Neural cell (in vitro differentiated cells): ENCODE data around the gene GRID1. TPM values are rescaled to one million over a fixed set of nuclear protein-coding genes. Genes with fewer than 3 reads are reported as not detected.

Source experiments
- H2AFZ ChIP-seq: fragments of 200-600, 300-800 bp; sonication (generic), shearing (Covaris generic); 2 replicates; pipeline ENCODE4 v1.6.0; 2014; ENCODE audit warnings: low read depth, mild to moderate bottlenecking, antibody characterized with exemption, low read length, moderate library complexity
- H3F3A ChIP-seq: fragments of 200-600 bp; shearing (Covaris generic); 2 replicates; pipeline ENCODE4 v1.6.1; 2016; ENCODE audit warnings: mild to moderate bottlenecking, moderate library complexity, mixed read lengths, antibody characterized with exemption, low read length; ENCODE audit not compliant: insufficient read depth, poor library complexity, severe bottlenecking
- H3K27ac ChIP-seq: fragments of 200-600, 300-800 bp; sonication (generic), shearing (Covaris generic); 2 replicates; pipeline ENCODE4 v1.5.1; 2014; ENCODE audit warnings: mild to moderate bottlenecking, low read length, moderate library complexity
- H3K27me3 ChIP-seq: fragments of 300-800, 200-600 bp; sonication (generic), shearing (Covaris generic); 2 replicates; pipeline ENCODE4 v1.6.0; 2014; ENCODE audit warnings: mild to moderate bottlenecking, low read depth, low read length, moderate library complexity; ENCODE audit not compliant: insufficient read depth
- H3K36me3 ChIP-seq: fragments of 300-800, 200-600 bp; sonication (generic), shearing (Covaris generic); 2 replicates; pipeline ENCODE4 v1.5.1; 2014; ENCODE audit warnings: mild to moderate bottlenecking, antibody characterized with exemption, low read length, moderate library complexity; ENCODE audit not compliant: insufficient read depth
- H3K4me2 ChIP-seq: fragments of 300-800, 200-600 bp; sonication (generic), shearing (Covaris generic); 2 replicates; pipeline ENCODE4 v1.6.0; 2014; ENCODE audit warnings: mild to moderate bottlenecking, low read length
- H3K4me3 ChIP-seq: fragments of 300-800, 200-600 bp; sonication (generic), shearing (Covaris generic); 2 replicates; pipeline ENCODE4 v1.5.1; 2014; ENCODE audit warnings: mild to moderate bottlenecking, low read length, moderate library complexity
- H3K79me2 ChIP-seq: fragments of 200-600 bp; shearing (Covaris generic); replicated peaks from 2 replicates; pipeline ENCODE4 v1.6.0; 2014; ENCODE audit warnings: mild to moderate bottlenecking, low read length, moderate library complexity; ENCODE audit not compliant: insufficient read depth
- H3K9ac ChIP-seq: fragments of 300-800, 200-600 bp; sonication (generic), shearing (Covaris generic); 2 replicates; pipeline ENCODE4 v1.6.1; 2016; ENCODE audit warnings: mild to moderate bottlenecking, low read length, mixed read lengths
- H3K9me2 ChIP-seq: fragments of 200-600 bp; shearing (Covaris generic); 2 replicates; pipeline ENCODE4 v1.6.1; 2016; ENCODE audit warnings: mild to moderate bottlenecking, low read length, mixed read lengths; ENCODE audit not compliant: insufficient read depth
- H3K9me3 ChIP-seq: fragments of 200-600, 300-800 bp; sonication (generic), shearing (Covaris generic); 2 replicates; pipeline ENCODE4 v1.6.1; 2016; ENCODE audit warnings: mild to moderate bottlenecking, mixed run types, low read length, moderate library complexity, mixed read lengths
- H4K20me1 ChIP-seq: fragments of 200-600 bp; shearing (Covaris generic); 2 replicates; pipeline ENCODE4 v1.6.1; 2016; ENCODE audit warnings: mild to moderate bottlenecking, mixed run types; ENCODE audit not compliant: insufficient read depth
- CTCF ChIP-seq: fragments of 450-650 bp; IDR thresholded peaks from 2 replicates; pipeline ENCODE4 v1.5.1; 2014; ENCODE audit warnings: antibody characterized with exemption, mild to moderate bottlenecking, moderate library complexity; ENCODE audit not compliant: poor library complexity, severe bottlenecking
- EP300 ChIP-seq: fragments of 450-650 bp; conservative IDR thresholded peaks from 2 replicates; pipeline ENCODE4 v1.6.1; 2014; ENCODE audit warnings: antibody characterized with exemption, mild to moderate bottlenecking, moderate library complexity; ENCODE audit not compliant: poor library complexity, severe bottlenecking
- EZH2 ChIP-seq: fragments of 200-600, 300-800 bp; shearing (Covaris generic), sonication (generic); IDR thresholded peaks from 2 replicates; pipeline ENCODE4 v1.6.1; 2014; ENCODE audit warnings: antibody characterized with exemption, low read length, borderline replicate concordance, mild to moderate bottlenecking; ENCODE audit not compliant: insufficient read depth, poor library complexity, severe bottlenecking
- MXI1 ChIP-seq: fragments of 450-650 bp; conservative IDR thresholded peaks from 2 replicates; pipeline ENCODE4 v1.6.1; 2014; ENCODE audit warnings: antibody characterized with exemption, mild to moderate bottlenecking; ENCODE audit not compliant: poor library complexity, severe bottlenecking
- POLR2AphosphoS5 ChIP-seq: IDR thresholded peaks from 2 replicates; pipeline ENCODE4 v1.6.1; 2012
- RAD21 ChIP-seq: fragments of 450-650 bp; conservative IDR thresholded peaks from 2 replicates; pipeline ENCODE4 v1.6.1; 2014; ENCODE audit warnings: antibody characterized with exemption, mild to moderate bottlenecking, moderate library complexity
- SMC3 ChIP-seq: fragments of 450-650 bp; conservative IDR thresholded peaks from 2 replicates; pipeline ENCODE4 v1.6.1; 2014; ENCODE audit warnings: antibody characterized with exemption, mild to moderate bottlenecking, moderate library complexity; ENCODE audit not compliant: poor library complexity
- TAF1 ChIP-seq: IDR thresholded peaks from 2 replicates; pipeline ENCODE4 v1.6.1; 2012; ENCODE audit warnings: low read depth
- polyA plus RNA-seq: library from polyadenylated mRNA; depleted of rRNA; stranded (reverse); fragments of >200 nt; gene quantifications from 2 replicates; pipeline ENCODE4 v1.2.3, GENCODE V29; 2014
- TF ChIP-seq, protein P1 (sequence below): IDR thresholded peaks from 2 replicates; pipeline ENCODE4 v1.6.1; 2012; ENCODE audit warnings: borderline replicate concordance

The GRID1 gene
- polyA plus RNA-seq, 1 donor from 2014 or later: 7.3 TPM

GRCh38 chr10:85570871-85571270 lies 795.7 kb downstream of the GRID1 start:
- H3K27me3 ChIP-seq: no peaks in the 10 kb centered on the region
- H3F3A ChIP-seq: no peaks in the 10 kb centered on the region
- no peaks in the 10 kb centered on the region for H4K20me1 ChIP-seq
- no peak overlapping the region for H3K27ac ChIP-seq
- no peaks in the 10 kb centered on the region for H3K36me3 ChIP-seq
- no peaks in the 10 kb centered on the region for H3K9me2 ChIP-seq
- H2AFZ ChIP-seq: no peak overlapping the region
- no peak overlapping the region for H3K4me3 ChIP-seq
- H3K9me3 ChIP-seq: no peaks in the 10 kb centered on the region
- no peak overlapping the region for H3K4me2 ChIP-seq
- TF ChIP-seq EZH2 (no peak), SMC3 (no peak), MXI1 (no peak), CTCF (no peak), POLR2AphosphoS5 (no peak), TAF1 (no peak), RAD21 (no peak), EP300 (no peak)
- TF ChIP-seq, protein P1, sequence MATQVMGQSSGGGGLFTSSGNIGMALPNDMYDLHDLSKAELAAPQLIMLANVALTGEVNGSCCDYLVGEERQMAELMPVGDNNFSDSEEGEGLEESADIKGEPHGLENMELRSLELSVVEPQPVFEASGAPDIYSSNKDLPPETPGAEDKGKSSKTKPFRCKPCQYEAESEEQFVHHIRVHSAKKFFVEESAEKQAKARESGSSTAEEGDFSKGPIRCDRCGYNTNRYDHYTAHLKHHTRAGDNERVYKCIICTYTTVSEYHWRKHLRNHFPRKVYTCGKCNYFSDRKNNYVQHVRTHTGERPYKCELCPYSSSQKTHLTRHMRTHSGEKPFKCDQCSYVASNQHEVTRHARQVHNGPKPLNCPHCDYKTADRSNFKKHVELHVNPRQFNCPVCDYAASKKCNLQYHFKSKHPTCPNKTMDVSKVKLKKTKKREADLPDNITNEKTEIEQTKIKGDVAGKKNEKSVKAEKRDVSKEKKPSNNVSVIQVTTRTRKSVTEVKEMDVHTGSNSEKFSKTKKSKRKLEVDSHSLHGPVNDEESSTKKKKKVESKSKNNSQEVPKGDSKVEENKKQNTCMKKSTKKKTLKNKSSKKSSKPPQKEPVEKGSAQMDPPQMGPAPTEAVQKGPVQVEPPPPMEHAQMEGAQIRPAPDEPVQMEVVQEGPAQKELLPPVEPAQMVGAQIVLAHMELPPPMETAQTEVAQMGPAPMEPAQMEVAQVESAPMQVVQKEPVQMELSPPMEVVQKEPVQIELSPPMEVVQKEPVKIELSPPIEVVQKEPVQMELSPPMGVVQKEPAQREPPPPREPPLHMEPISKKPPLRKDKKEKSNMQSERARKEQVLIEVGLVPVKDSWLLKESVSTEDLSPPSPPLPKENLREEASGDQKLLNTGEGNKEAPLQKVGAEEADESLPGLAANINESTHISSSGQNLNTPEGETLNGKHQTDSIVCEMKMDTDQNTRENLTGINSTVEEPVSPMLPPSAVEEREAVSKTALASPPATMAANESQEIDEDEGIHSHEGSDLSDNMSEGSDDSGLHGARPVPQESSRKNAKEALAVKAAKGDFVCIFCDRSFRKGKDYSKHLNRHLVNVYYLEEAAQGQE: no peak
- no peaks in the 10 kb centered on the region for H3K79me2 ChIP-seq
- H3K9ac ChIP-seq: no peak overlapping the region

DNA sequence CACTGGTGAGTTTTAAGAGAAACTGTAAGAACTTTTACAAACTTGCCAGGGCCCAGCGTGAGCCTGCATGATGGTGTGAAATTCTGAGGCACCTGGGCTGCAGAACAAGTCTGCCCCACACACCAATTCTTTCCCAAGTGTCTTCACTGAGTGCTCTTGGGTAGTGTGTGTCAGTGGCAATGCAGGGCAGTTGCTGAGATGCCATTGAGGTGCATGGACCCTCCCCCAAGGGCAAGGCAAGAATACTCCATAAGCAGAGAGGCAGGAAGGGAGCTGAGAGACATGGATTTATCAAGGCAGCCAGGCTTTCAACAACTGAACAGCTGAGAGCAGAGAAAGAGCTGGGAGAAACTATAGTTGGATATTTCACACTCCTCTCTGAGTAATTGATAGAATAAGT lies 801.2 kb downstream of the GRID1 start:
- H3K9me3 ChIP-seq: no peaks in the 10 kb centered on the region
- no peaks in the 10 kb centered on the region for H3F3A ChIP-seq
- no peak overlapping the region for H3K9ac ChIP-seq
- no peaks in the 10 kb centered on the region for H3K36me3 ChIP-seq
- no peaks in the 10 kb centered on the region for H3K79me2 ChIP-seq
- H4K20me1 ChIP-seq: no peaks in the 10 kb centered on the region
- H3K4me3 ChIP-seq: no peak overlapping the region
- H2AFZ ChIP-seq: no peak overlapping the region
- H3K27ac ChIP-seq: no peak overlapping the region
- no peaks in the 10 kb centered on the region for H3K9me2 ChIP-seq
- TF ChIP-seq, protein P1: no peak
- no peak overlapping the region for H3K4me2 ChIP-seq
- no peaks in the 10 kb centered on the region for H3K27me3 ChIP-seq
